Astrocyte (in vitro differentiated cells and primary cell): Measurements from ENCODE around the gene IDUA. TPM values are rescaled to one million over a fixed set of nuclear protein-coding genes. Genes with fewer than 3 reads are reported as not detected.

ENCODE experiments used
- DNase-seq: peaks from one replicate; pipeline ENCODE4 v3.0.0-alpha.2; 2010; ENCODE audit warnings: low read depth
- FAIRE-seq: peaks from 2 replicates; lab custom pipeline; 2011; peaks lifted over from hg19 to GRCh38; lab: Jason Lieb, UNC
- H2AFZ ChIP-seq: 2 replicates; pipeline ENCODE4 v1.6.0; 2012; ENCODE audit warnings: low read depth, low read length, inconsistent platforms
- H3K27ac ChIP-seq: 2 replicates; pipeline ENCODE4 v1.5.1; 2011; ENCODE audit warnings: low read depth, low read length, inconsistent platforms
- H3K27me3 ChIP-seq: 2 replicates; pipeline ENCODE4 v1.6.0; 2011; ENCODE audit warnings: low read length, inconsistent platforms; ENCODE audit not compliant: insufficient read depth
- H3K36me3 ChIP-seq: 2 replicates; pipeline ENCODE4 v1.5.1; 2011; ENCODE audit warnings: low read length, inconsistent platforms; ENCODE audit not compliant: insufficient read depth
- H3K4me1 ChIP-seq: 2 replicates; pipeline ENCODE4 v1.5.1; 2011; ENCODE audit warnings: low read length, inconsistent platforms; ENCODE audit not compliant: insufficient read depth
- H3K4me2 ChIP-seq: 2 replicates; pipeline ENCODE4 v1.6.0; 2012; ENCODE audit warnings: low read length, inconsistent platforms
- H3K4me3 ChIP-seq: 2 replicates; pipeline ENCODE4 v1.5.1; 2011; ENCODE audit warnings: low read depth, mild to moderate bottlenecking, low read length, inconsistent platforms; ENCODE audit not compliant: insufficient read depth
- H3K79me2 ChIP-seq: 2 replicates; pipeline ENCODE4 v1.6.0; 2012; ENCODE audit warnings: mild to moderate bottlenecking, low read length, inconsistent platforms; ENCODE audit not compliant: insufficient read depth
- H3K9ac ChIP-seq: 2 replicates; pipeline ENCODE4 v1.6.0; 2012; ENCODE audit warnings: mild to moderate bottlenecking, low read length, inconsistent platforms
- H3K9me3 ChIP-seq: 2 replicates; pipeline ENCODE4 v1.5.1; 2012; ENCODE audit warnings: low read depth, mild to moderate bottlenecking, low read length, inconsistent platforms; ENCODE audit not compliant: insufficient read depth
- H4K20me1 ChIP-seq: 2 replicates; pipeline ENCODE4 v1.6.0; 2012; ENCODE audit warnings: low read length, inconsistent platforms; ENCODE audit not compliant: insufficient read depth
- H3K27ac Mint-ChIP-seq: one replicate; pipeline ENCODE4 v1.8.0; 2021; ENCODE audit warnings: mild to moderate bottlenecking, mixed read lengths; ENCODE audit not compliant: unreplicated experiment
- H3K27me3 Mint-ChIP-seq: one replicate; pipeline ENCODE4 v1.8.0; 2021; ENCODE audit warnings: low read depth, mixed read lengths; ENCODE audit not compliant: unreplicated experiment
- H3K36me3 Mint-ChIP-seq: one replicate; pipeline ENCODE4 v1.8.0; 2021; ENCODE audit warnings: low read depth, mixed read lengths; ENCODE audit not compliant: unreplicated experiment
- H3K4me1 Mint-ChIP-seq: one replicate; pipeline ENCODE4 v1.8.0; 2021; ENCODE audit warnings: low read depth, mixed read lengths; ENCODE audit not compliant: unreplicated experiment
- H3K4me3 Mint-ChIP-seq: one replicate; pipeline ENCODE4 v1.8.0; 2021; ENCODE audit warnings: mild to moderate bottlenecking, moderate library complexity, mixed read lengths; ENCODE audit not compliant: unreplicated experiment
- H3K9me3 Mint-ChIP-seq: one replicate; pipeline ENCODE4 v1.8.0; 2021; ENCODE audit warnings: mild to moderate bottlenecking, mixed read lengths; ENCODE audit not compliant: unreplicated experiment
- CTCF ChIP-seq: IDR thresholded peaks from 2 replicates; pipeline ENCODE4 v1.5.1; 2011; ENCODE audit warnings: low read depth, mild to moderate bottlenecking, inconsistent platforms, low read length, moderate library complexity; ENCODE audit not compliant: insufficient read depth
- EZH2 ChIP-seq: IDR thresholded peaks from 2 replicates; pipeline ENCODE4 v1.6.1; 2012; ENCODE audit warnings: mild to moderate bottlenecking, low read length, inconsistent platforms; ENCODE audit not compliant: insufficient read depth
- total RNA-seq: library from RNA; stranded (reverse); gene quantifications from 2 replicates; pipeline ENCODE4 v1.2.1, GENCODE V29; 2021

Gene IDUA
- total RNA-seq, 1 donor from 2014 or later, result 20.5 TPM

- Histone ChIP-seq H3K4me3 (no peak overlapping the region), H3K27ac (no peak overlapping the region), H3K9me3 (no peaks in the 10 kb centered on the region), H4K20me1 (peaks cover 25% of the 10 kb centered on the region), H3K36me3 (no peaks in the 10 kb centered on the region), H3K27me3 (no peaks in the 10 kb centered on the region), H2AFZ (no peak overlapping the region), H3K79me2 (no peaks in the 10 kb centered on the region), H3K4me1 (no peaks in the 10 kb centered on the region), H3K9ac (no peak overlapping the region), H3K4me2 (no peak overlapping the region)
- TF ChIP-seq EZH2, result no peak
- TF ChIP-seq CTCF, result no peak
- Mint-ChIP-seq H3K4me3 (no peak overlapping the region), H3K27me3 (no peaks in the 10 kb centered on the region), H3K36me3 (peaks cover 5% of the 10 kb centered on the region), H3K9me3 (no peaks in the 10 kb centered on the region), H3K4me1 (no peaks in the 10 kb centered on the region), H3K27ac (no peak overlapping the region)
- FAIRE-seq (no peak), DNase-seq (no peak)
These were observed 20.4 kb upstream of the IDUA start for GRCh38 chr4:966266-967112.

- H4K20me1 ChIP-seq, result peaks cover 34% of the 10 kb centered on the region
- no peak for DNase-seq
- no peak overlapping the region for H3K9ac ChIP-seq
- TF ChIP-seq EZH2 (no peak), CTCF (no peak)
- H3K27me3 ChIP-seq, result no peaks in the 10 kb centered on the region
- peaks cover 7% of the 10 kb centered on the region for H3K79me2 ChIP-seq
- no peak overlapping the region for H3K27ac Mint-ChIP-seq
- H3K27ac ChIP-seq, result no peak overlapping the region
- H3K36me3 Mint-ChIP-seq, result peaks cover 5% of the 10 kb centered on the region
- FAIRE-seq, result no peak
- H2AFZ ChIP-seq, result no peak overlapping the region
- H3K4me3 ChIP-seq, result no peak overlapping the region
- H3K27me3 Mint-ChIP-seq, result no peaks in the 10 kb centered on the region
- peaks cover 6% of the 10 kb centered on the region for H3K4me1 ChIP-seq
- no peaks in the 10 kb centered on the region for H3K9me3 Mint-ChIP-seq
- H3K4me3 Mint-ChIP-seq, result no peak overlapping the region
- H3K36me3 ChIP-seq, result no peaks in the 10 kb centered on the region
- no peaks in the 10 kb centered on the region for H3K9me3 ChIP-seq
- H3K4me2 ChIP-seq, result peak overlapping the region; percentile 19
- no peaks in the 10 kb centered on the region for H3K4me1 Mint-ChIP-seq
These were observed 19.4 kb upstream of the IDUA start for GRCh38 chr4:967113-968104.
